HG03520 (cell line): Measurements from ENCODE around the gene BPIFB4.

ENCODE experiments used
- ATAC-seq: cut with Tn5 transposase; IDR thresholded peaks from one replicate; pipeline ENCODE4 v1.9.1; 2021; ENCODE audit warnings: mild to moderate bottlenecking, moderate library complexity; ENCODE audit not compliant: unreplicated experiment

Gene BPIFB4

DNA sequence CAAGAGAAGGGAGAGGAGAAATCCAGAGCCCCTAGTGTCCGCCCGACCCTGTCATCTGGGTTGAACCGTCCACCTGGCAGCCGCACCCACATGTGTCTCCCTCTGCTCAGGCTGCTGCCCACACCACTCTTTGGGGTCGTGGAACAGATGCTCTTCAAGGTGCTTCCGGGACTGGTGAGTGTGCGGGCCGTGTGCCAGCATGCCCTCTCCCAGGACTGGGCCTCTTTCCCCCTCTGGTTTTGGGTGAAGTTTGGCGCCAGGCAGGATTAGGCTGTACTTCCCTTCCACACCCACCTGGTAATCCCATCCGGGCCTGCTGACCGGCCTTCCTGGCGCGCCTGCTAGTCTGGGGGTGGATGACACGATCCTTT, 17.8 kb upstream of the BPIFB4 start:
- ATAC-seq, result no peak

DNA sequence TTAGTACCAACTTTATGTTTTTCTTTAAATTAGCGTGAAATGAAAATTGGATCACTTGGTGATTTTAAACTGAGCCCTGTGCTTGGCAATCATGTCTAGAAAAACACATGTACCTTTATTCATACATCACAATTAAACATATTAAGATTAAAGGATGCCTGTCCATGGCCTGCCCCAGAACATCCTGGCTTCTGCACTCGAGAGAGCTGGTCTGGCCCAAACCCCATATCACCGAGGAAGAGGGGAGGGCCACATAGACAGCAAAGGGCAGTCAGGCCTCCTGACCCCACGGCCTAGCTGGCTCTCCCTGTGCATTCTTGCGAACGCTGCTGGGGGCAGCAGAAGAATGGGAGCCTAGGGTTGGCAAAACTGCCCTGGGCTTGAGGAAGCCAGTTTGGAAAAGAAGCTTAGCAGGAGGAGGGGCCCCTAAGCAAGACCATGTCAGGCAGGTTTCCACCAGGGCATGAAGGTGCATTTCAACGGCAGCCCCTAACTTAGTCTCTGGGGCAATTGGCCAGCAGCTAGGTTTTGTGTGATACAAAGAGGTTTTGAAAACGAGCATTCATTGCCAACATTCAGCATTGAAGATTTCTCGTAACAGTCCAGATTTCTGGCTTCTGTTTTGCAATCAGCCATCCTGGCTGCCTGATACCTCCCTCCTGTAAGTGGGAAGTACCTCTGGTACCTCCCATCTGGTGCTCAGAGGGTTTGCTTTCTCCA, 17.2 kb upstream of the BPIFB4 start:
- no peak for ATAC-seq

DNA sequence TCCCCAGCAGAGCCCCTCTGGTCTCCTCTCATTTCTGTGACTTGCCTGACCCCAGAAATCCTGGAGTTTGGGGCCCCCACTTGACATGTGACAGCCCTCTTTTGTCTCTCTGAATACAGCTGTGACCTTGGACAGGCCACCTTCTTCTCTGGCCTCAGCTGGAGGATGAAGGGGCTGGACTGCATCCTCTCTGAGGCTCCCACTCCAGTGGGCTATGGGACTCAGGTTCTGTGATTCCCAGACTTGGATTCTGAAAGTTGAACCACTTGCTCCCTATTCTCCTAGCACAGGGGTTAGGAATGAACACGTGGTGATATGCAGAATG, 16.7 kb upstream of the BPIFB4 start:
- no peak for ATAC-seq

- ATAC-seq, result no peak
Observed at GRCh38 chr20:33063271-33063670, 16.2 kb upstream of the BPIFB4 start.

DNA sequence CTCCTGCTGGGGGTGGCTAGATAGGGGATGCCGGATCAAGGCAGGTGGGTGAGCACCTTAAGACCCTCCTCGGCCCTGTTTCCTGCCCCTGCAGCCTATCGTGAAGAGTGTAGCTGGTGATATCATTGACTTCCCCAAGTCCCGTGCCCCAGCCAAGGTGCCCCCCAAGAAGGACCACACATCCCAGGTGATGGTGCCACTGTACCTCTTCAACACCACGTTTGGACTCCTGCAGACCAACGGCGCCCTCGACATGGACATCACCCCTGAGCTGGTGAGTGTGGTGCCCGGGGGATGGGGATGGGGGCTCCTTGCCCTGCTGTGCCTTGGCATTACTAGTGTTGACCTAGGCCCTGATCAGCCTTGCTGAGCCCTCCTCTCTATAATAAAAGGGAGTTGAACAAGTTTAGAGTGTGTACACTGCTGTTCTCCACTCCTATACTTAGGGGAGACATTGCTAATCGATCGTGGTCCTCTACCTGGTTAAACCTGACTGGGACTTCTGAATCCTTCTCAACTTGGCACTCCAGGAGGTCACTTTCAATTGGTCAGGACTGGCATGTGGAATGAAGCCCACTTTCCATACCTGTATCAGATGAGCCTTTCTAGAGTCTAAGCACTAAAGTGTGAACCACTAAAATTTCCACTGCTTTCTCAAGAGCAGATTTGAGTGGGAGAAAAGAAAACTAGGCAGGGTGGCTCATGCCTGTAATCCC, 14.7 kb upstream of the BPIFB4 start:
- ATAC-seq, result no peak

DNA sequence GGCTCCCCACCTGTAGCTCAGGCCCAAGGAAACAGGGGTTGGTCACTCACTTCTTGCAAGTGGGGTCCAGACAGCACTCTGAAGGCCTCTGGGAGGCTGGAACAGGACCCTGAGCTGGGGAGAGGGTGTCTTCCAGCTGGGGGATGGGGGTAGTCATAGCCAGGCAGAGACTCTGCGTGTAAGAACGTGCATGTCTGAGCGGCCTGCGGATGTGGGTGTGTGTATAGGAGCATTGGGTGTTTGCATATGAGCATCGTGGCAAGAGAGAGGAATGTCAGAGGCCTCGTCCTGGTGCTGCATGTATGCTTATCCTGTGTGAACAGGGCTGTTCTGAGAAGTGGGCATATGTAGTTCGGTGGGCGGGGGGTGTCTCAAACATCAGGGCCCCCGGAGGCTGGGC, 13.7 kb upstream of the BPIFB4 start:
- no peak for ATAC-seq

DNA sequence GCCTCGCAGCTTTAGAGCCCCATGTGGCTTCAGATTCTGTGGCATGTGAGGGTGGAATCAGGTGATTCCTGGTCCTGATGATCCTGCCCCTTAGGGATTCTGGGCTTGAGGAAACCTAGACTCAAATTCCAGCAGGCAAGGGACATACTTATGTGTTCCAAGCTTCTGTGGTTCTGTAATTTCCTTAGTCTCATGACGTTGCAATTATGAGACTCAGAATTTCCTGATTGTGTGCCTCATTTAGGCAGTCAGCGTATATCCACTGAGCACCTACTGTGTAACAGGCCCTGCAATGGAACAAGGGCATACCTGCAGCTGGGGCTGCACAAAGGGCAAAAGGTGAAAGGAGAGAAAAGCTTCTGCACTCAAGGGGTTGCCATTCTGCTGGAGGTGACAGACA, 11.6 kb upstream of the BPIFB4 start:
- ATAC-seq, result no peak

- ATAC-seq, result no peak
Observed at GRCh38 chr20:33068251-33068939, 11.0 kb upstream of the BPIFB4 start.

- no peak for ATAC-seq
Observed at GRCh38 chr20:33069673-33070072, 9.8 kb upstream of the BPIFB4 start.

- ATAC-seq, result no peak
Observed at GRCh38 chr20:33070111-33071053, 9.1 kb upstream of the BPIFB4 start.

- ATAC-seq, result no peak
Observed at GRCh38 chr20:33071198-33071597, 8.2 kb upstream of the BPIFB4 start.

DNA sequence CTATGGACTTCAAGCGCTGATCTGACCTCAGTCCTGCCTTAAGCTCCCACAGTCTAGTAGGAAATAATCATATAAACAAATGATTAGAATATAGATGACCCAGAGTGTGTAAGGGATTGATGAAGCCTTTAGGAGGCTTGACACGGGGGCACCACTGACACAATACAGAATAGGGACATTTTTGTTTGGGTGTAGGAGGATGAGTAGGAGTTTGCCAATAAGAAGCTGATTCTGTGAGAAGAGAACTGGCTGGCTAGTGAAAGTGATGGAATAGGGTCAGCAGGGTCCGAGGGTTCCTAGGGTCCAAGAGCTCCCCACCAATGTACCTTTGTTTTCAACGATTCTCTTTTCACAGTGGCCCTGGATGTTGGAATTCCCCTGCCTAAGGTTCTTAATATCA, 7.1 kb upstream of the BPIFB4 start:
- ATAC-seq, result no peak

- ATAC-seq, result no peak
Observed at GRCh38 chr20:33072813-33073212, 6.6 kb upstream of the BPIFB4 start.

DNA sequence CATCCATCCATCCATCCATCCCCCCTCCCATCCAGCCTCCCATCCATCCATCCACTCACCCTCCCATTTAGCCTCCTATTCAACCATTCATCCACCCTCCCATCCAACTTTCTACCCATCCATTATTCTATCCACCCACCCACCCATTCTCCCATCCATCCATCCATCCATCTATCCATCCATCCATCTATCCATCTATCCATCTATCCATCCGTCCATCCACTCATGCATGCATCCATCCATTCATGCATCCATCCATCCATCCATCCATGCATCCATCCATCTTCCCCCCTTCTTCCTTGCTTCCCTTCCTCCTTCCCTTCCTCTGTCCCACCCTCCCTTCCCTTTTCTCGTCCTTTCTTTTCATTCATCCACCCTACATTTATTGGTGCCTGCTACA, 4.8 kb upstream of the BPIFB4 start:
- no peak for ATAC-seq

DNA sequence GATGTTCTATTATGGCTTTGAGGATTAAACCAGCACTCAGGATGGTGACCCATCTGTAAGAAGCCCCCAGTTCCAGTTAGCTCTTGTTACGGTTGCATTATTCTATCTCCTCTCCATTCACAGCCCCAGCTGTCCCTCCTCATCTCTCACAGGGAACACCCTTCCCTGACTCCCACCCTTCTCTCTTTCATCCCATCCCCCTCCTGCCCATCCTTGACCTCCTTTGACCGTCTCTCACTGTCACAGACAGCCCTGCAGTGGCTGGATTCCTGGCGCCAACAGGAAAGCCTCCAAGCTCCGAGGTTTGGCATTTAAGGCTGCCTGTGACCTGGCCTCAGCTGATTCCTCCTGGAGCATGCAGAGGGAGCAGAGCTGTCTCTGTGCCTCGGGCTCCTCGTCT, 4.2 kb upstream of the BPIFB4 start:
- ATAC-seq, result no peak

DNA sequence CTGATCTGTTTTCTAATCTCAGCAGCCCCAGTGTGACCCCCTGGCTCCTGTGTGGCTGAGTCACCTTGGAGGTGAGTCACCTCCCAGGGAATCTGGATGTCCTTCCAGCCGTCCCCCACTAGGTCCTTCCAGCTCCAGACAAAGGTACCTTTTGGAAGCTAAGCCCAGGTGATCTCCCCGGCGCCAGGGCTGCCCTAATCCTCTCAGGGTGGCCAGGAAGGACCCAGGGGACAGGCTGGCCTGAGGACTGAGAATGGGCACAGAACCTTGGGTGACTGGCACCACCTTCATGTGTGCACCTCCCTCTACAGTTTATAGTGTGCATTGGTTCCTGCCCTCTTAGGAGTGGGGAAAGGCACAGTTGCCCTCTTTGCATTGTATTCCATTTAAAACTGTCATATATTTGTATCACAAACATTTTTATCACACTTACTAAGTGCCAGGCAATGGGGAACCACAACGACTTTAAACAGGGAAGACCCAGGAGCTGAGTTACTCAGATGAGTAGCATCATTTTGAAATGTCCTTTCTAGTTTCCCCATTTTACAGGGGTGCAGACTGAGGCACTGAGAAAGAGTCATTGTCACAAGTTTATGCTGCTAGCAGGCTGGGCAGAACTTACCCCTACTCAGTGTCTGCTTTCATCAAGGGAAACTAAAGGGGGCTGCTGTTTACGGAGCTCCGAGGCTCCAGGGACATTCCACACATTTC, 2.6 kb upstream of the BPIFB4 start:
- no peak for ATAC-seq

GRCh38 chr20:33081411-33082154, 2.1 kb downstream of the BPIFB4 start:
- no peak for ATAC-seq

DNA sequence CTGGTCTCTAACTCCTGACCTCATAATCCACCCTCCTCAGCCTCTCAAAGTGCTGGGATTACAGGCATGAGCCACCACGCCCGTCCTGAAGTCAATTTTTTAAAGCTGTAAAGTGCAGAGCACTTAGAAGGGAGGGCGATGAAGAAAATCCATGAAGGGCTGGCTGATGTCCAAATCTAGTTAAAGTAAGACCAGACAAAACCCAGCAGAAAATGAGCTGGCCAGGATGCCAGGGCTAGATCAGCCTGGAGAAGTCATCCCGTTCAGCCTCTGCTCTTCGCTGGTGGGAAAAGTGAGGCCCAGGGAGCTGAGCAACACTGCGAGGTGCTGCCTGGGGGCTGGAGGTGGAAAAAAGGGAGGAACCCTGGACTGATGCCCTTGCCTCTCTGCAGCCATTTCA, 3.1 kb downstream of the BPIFB4 start:
- ATAC-seq, result no peak

- ATAC-seq, result no peak
Observed at GRCh38 chr20:33083544-33084340, 4.3 kb downstream of the BPIFB4 start.
